ENCODE data around the gene FNDC3B.

The FNDC3B gene

DNA sequence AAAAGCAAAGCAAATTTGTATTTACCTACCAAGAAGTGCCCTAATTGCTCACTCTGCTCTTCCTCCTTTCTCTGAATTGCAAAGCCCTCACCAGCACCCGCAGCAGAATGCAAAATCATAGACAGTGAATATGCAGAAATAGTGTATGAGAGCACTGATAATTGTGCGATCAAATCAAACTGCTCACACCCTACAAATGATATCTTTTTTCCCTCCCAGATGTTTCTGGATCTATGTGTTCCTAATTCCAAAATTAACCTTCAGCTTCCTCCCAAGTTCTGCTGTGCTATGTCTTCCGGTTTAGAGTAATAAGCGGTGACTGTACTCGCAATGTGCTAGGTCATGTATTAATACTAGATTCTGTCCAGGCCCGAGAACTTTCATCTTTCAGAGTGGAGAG is 405.4 kb downstream of the FNDC3B start:
- H3K9me2 ChIP-seq (replicated peaks; ENCODE audit: insufficient read depth, low read length): no peaks in the 10 kb centered on the region
- no peaks in the 10 kb centered on the region for H4K20me1 ChIP-seq (ENCODE audit: low read depth, low read length)
- no peaks in the 10 kb centered on the region for H3K79me2 ChIP-seq (ENCODE audit: insufficient read depth, low read length)
- no peak overlapping the region for H3K4me3 ChIP-seq (ENCODE audit: insufficient read depth, low read length, poor library complexity, severe bottlenecking)
- no peaks in the 10 kb centered on the region for H3K36me3 ChIP-seq (ENCODE audit: low read length)
- H3K27me3 ChIP-seq (ENCODE audit: low read length): no peaks in the 10 kb centered on the region
- H3K27ac ChIP-seq (ENCODE audit: low read depth, low read length): no peak overlapping the region
- H2AFZ ChIP-seq (ENCODE audit: low read depth, low read length, severe bottlenecking): no peak overlapping the region
- no peak overlapping the region for H3K4me2 ChIP-seq (ENCODE audit: low read depth, low read length, poor library complexity, severe bottlenecking)
- TF ChIP-seq, protein P1, sequence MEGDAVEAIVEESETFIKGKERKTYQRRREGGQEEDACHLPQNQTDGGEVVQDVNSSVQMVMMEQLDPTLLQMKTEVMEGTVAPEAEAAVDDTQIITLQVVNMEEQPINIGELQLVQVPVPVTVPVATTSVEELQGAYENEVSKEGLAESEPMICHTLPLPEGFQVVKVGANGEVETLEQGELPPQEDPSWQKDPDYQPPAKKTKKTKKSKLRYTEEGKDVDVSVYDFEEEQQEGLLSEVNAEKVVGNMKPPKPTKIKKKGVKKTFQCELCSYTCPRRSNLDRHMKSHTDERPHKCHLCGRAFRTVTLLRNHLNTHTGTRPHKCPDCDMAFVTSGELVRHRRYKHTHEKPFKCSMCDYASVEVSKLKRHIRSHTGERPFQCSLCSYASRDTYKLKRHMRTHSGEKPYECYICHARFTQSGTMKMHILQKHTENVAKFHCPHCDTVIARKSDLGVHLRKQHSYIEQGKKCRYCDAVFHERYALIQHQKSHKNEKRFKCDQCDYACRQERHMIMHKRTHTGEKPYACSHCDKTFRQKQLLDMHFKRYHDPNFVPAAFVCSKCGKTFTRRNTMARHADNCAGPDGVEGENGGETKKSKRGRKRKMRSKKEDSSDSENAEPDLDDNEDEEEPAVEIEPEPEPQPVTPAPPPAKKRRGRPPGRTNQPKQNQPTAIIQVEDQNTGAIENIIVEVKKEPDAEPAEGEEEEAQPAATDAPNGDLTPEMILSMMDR (IDR thresholded peaks at IDR 0.05; ENCODE audit: insufficient read depth, low read length, poor library complexity, severe bottlenecking): no peak
- no peak for TF ChIP-seq EZH2phosphoT487 (conservative IDR thresholded peaks at IDR 0.05; ENCODE audit: low read length)
- no peaks in the 10 kb centered on the region for H3F3A ChIP-seq (ENCODE audit: insufficient read depth)
- no peak overlapping the region for H3K9ac ChIP-seq (ENCODE audit: low read length)
- H3K9me3 ChIP-seq (ENCODE audit: insufficient read depth, low read length): no peaks in the 10 kb centered on the region

- Histone ChIP-seq H3K4me2 (ENCODE audit: low read depth, low read length, poor library complexity, severe bottlenecking) (no peak overlapping the region), H3K27ac (ENCODE audit: low read depth, low read length) (no peak overlapping the region), H3K27me3 (ENCODE audit: low read length) (no peaks in the 10 kb centered on the region), H3K79me2 (ENCODE audit: insufficient read depth, low read length) (no peaks in the 10 kb centered on the region), H2AFZ (ENCODE audit: low read depth, low read length, severe bottlenecking) (no peak overlapping the region), H4K20me1 (ENCODE audit: low read depth, low read length) (no peaks in the 10 kb centered on the region), H3K9me2 (replicated peaks; ENCODE audit: insufficient read depth, low read length) (no peaks in the 10 kb centered on the region), H3K9me3 (ENCODE audit: insufficient read depth, low read length) (no peaks in the 10 kb centered on the region), H3K4me3 (ENCODE audit: insufficient read depth, low read length, poor library complexity, severe bottlenecking) (no peak overlapping the region), H3K9ac (ENCODE audit: low read length) (no peak overlapping the region), H3F3A (ENCODE audit: insufficient read depth) (no peaks in the 10 kb centered on the region), H3K36me3 (ENCODE audit: low read length) (no peaks in the 10 kb centered on the region)
- TF ChIP-seq EZH2phosphoT487 (conservative IDR thresholded peaks at IDR 0.05; ENCODE audit: low read length): no peak
- TF ChIP-seq, protein P1 (IDR thresholded peaks at IDR 0.05; ENCODE audit: insufficient read depth, low read length, poor library complexity, severe bottlenecking): no peak
These were observed 406.8 kb downstream of the FNDC3B start for GRCh38 chr3:172446198-172446597.

DNA sequence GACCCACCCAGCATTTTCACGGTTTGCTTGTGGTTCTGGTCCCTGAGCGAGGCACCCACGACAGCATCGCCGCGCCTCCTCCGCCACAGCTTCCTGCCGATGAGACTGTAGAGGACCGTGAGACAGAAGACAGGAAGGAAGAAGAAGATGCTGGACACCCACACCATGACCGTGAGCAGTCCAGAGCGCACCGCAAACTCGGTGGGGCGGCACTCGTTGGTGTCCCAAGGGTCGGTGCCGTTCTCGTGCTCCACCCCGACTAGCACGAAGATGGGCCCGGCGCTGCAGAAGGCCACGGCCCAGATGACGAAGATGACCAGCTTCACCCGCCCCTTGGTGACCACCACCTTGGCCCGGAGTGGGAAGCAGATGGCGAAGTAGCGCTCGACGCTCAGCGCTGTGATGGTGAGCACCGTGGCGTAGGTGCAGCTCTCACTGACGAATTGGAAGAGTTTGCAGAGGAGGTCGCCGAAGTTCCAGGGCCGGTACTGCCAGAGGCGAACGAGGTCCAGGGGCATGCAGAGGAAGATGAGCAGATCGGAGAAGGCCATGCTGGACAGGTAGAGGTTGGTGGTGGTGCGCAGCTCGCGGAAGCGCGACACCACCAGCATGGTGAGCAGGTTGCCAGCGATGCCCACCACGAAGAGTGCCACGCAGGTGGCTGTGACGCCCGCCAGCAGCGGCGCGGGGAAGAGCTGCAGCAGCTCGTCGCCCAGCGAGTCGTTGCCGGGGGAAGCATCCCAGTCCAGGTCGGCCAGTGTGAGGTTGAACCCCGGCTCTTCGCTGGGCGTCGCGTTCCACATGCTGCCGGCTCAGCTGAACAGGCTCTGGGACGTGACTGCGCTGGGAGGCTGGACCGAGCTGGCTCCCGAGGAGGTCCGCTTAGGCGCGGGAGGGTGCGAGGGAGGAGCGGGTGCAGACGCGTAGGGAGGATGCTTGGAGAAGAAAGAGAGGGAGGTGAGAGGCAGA is 408.5 kb downstream of the FNDC3B start, which contains the start of gene GHSR:
GHSR (minus strand) TSS at position 846 of the 969 bp plus-strand sequence; CDS start at position 803, 43 bp downstream.
- H3K4me2 ChIP-seq (ENCODE audit: low read depth, low read length, poor library complexity, severe bottlenecking): no peak within 1 kb of the TSS

More for the DNA sequence above, 408.5 kb downstream of the FNDC3B start, which contains the start of gene GHSR:
- H3K4me3 ChIP-seq (ENCODE audit: insufficient read depth, low read length, poor library complexity, severe bottlenecking): no peak within 1 kb of the TSS
- H2AFZ ChIP-seq (ENCODE audit: low read depth, low read length, severe bottlenecking): no peak within 1 kb of the TSS
- no peaks in the 10 kb centered on the region for H3K9me3 ChIP-seq (ENCODE audit: insufficient read depth, low read length)
- no peaks in the 10 kb centered on the region for H3K36me3 ChIP-seq (ENCODE audit: low read length)
- no peak for TF ChIP-seq EZH2phosphoT487 (conservative IDR thresholded peaks at IDR 0.05; ENCODE audit: low read length)
- TF ChIP-seq, protein P1 (IDR thresholded peaks at IDR 0.05; ENCODE audit: insufficient read depth, low read length, poor library complexity, severe bottlenecking): no peak
- no peaks in the 10 kb centered on the region for H3K9me2 ChIP-seq (replicated peaks; ENCODE audit: insufficient read depth, low read length)
- H3K27ac ChIP-seq (ENCODE audit: low read depth, low read length): no peak within 1 kb of the TSS
- H3K79me2 ChIP-seq (ENCODE audit: insufficient read depth, low read length): no peaks in the 10 kb centered on the region
- no peaks in the 10 kb centered on the region for H4K20me1 ChIP-seq (ENCODE audit: low read depth, low read length)
- H3F3A ChIP-seq (ENCODE audit: insufficient read depth): no peaks in the 10 kb centered on the region
- H3K9ac ChIP-seq (ENCODE audit: low read length): no peak within 1 kb of the TSS
- H3K27me3 ChIP-seq (ENCODE audit: low read length): no peaks in the 10 kb centered on the region

Measured in SU-DHL-6 (cell line).